Astrocyte (in vitro differentiated cells and primary cell): ENCODE data around the gene IL25. TPM values are rescaled to one million over a fixed set of nuclear protein-coding genes. Genes with fewer than 3 reads are reported as not detected.

Source experiments
- DNase-seq: peaks from one replicate; pipeline ENCODE4 v3.0.0-alpha.2; 2010; ENCODE audit warnings: low read depth
- FAIRE-seq: peaks from 2 replicates; lab custom pipeline; 2011; peaks lifted over from hg19 to GRCh38; lab: Jason Lieb, UNC
- H2AFZ ChIP-seq: 2 replicates; pipeline ENCODE4 v1.6.0; 2012; ENCODE audit warnings: low read depth, low read length, inconsistent platforms
- H3K27ac ChIP-seq: 2 replicates; pipeline ENCODE4 v1.5.1; 2011; ENCODE audit warnings: low read depth, low read length, inconsistent platforms
- H3K27me3 ChIP-seq: 2 replicates; pipeline ENCODE4 v1.6.0; 2011; ENCODE audit warnings: low read length, inconsistent platforms; ENCODE audit not compliant: insufficient read depth
- H3K36me3 ChIP-seq: 2 replicates; pipeline ENCODE4 v1.5.1; 2011; ENCODE audit warnings: low read length, inconsistent platforms; ENCODE audit not compliant: insufficient read depth
- H3K4me1 ChIP-seq: 2 replicates; pipeline ENCODE4 v1.5.1; 2011; ENCODE audit warnings: low read length, inconsistent platforms; ENCODE audit not compliant: insufficient read depth
- H3K4me2 ChIP-seq: 2 replicates; pipeline ENCODE4 v1.6.0; 2012; ENCODE audit warnings: low read length, inconsistent platforms
- H3K4me3 ChIP-seq: 2 replicates; pipeline ENCODE4 v1.5.1; 2011; ENCODE audit warnings: low read depth, mild to moderate bottlenecking, low read length, inconsistent platforms; ENCODE audit not compliant: insufficient read depth
- H3K79me2 ChIP-seq: 2 replicates; pipeline ENCODE4 v1.6.0; 2012; ENCODE audit warnings: mild to moderate bottlenecking, low read length, inconsistent platforms; ENCODE audit not compliant: insufficient read depth
- H3K9ac ChIP-seq: 2 replicates; pipeline ENCODE4 v1.6.0; 2012; ENCODE audit warnings: mild to moderate bottlenecking, low read length, inconsistent platforms
- H3K9me3 ChIP-seq: 2 replicates; pipeline ENCODE4 v1.5.1; 2012; ENCODE audit warnings: low read depth, mild to moderate bottlenecking, low read length, inconsistent platforms; ENCODE audit not compliant: insufficient read depth
- H4K20me1 ChIP-seq: 2 replicates; pipeline ENCODE4 v1.6.0; 2012; ENCODE audit warnings: low read length, inconsistent platforms; ENCODE audit not compliant: insufficient read depth
- H3K27ac Mint-ChIP-seq: one replicate; pipeline ENCODE4 v1.8.0; 2021; ENCODE audit warnings: mild to moderate bottlenecking, mixed read lengths; ENCODE audit not compliant: unreplicated experiment
- H3K27me3 Mint-ChIP-seq: one replicate; pipeline ENCODE4 v1.8.0; 2021; ENCODE audit warnings: low read depth, mixed read lengths; ENCODE audit not compliant: unreplicated experiment
- H3K36me3 Mint-ChIP-seq: one replicate; pipeline ENCODE4 v1.8.0; 2021; ENCODE audit warnings: low read depth, mixed read lengths; ENCODE audit not compliant: unreplicated experiment
- H3K4me1 Mint-ChIP-seq: one replicate; pipeline ENCODE4 v1.8.0; 2021; ENCODE audit warnings: low read depth, mixed read lengths; ENCODE audit not compliant: unreplicated experiment
- H3K4me3 Mint-ChIP-seq: one replicate; pipeline ENCODE4 v1.8.0; 2021; ENCODE audit warnings: mild to moderate bottlenecking, moderate library complexity, mixed read lengths; ENCODE audit not compliant: unreplicated experiment
- H3K9me3 Mint-ChIP-seq: one replicate; pipeline ENCODE4 v1.8.0; 2021; ENCODE audit warnings: mild to moderate bottlenecking, mixed read lengths; ENCODE audit not compliant: unreplicated experiment
- CTCF ChIP-seq: IDR thresholded peaks from 2 replicates; pipeline ENCODE4 v1.5.1; 2011; ENCODE audit warnings: low read depth, mild to moderate bottlenecking, inconsistent platforms, low read length, moderate library complexity; ENCODE audit not compliant: insufficient read depth
- EZH2 ChIP-seq: IDR thresholded peaks from 2 replicates; pipeline ENCODE4 v1.6.1; 2012; ENCODE audit warnings: mild to moderate bottlenecking, low read length, inconsistent platforms; ENCODE audit not compliant: insufficient read depth
- total RNA-seq: library from RNA; stranded (reverse); gene quantifications from 2 replicates; pipeline ENCODE4 v1.2.1, GENCODE V29; 2021

Gene IL25
- total RNA-seq, 1 donor from 2014 or later, result not detected

- DNase-seq (no peak), FAIRE-seq (no peak)
- H3K27ac ChIP-seq, result no peak overlapping the region
- no peaks in the 10 kb centered on the region for H3K36me3 Mint-ChIP-seq
- H3K4me3 Mint-ChIP-seq, result no peak overlapping the region
- H3K9ac ChIP-seq, result no peak overlapping the region
- H3K4me3 ChIP-seq, result no peak overlapping the region
- no peak overlapping the region for H3K27ac Mint-ChIP-seq
- H3K4me1 ChIP-seq, result no peaks in the 10 kb centered on the region
- H3K9me3 Mint-ChIP-seq, result peaks cover 4% of the 10 kb centered on the region
- no peaks in the 10 kb centered on the region for H3K27me3 ChIP-seq
- TF ChIP-seq CTCF (no peak), EZH2 (no peak)
- peaks cover 66% of the 10 kb centered on the region for H3K27me3 Mint-ChIP-seq
- no peaks in the 10 kb centered on the region for H3K9me3 ChIP-seq
- H4K20me1 ChIP-seq, result no peaks in the 10 kb centered on the region
- H3K4me2 ChIP-seq, result no peak overlapping the region
- H3K36me3 ChIP-seq, result no peaks in the 10 kb centered on the region
- no peaks in the 10 kb centered on the region for H3K4me1 Mint-ChIP-seq
- no peaks in the 10 kb centered on the region for H3K79me2 ChIP-seq
- no peak overlapping the region for H2AFZ ChIP-seq
These were observed 37.5 kb downstream of the IL25 start for GRCh38 chr14:23409966-23410635.

- Mint-ChIP-seq H3K9me3 (peaks cover 2% of the 10 kb centered on the region), H3K36me3 (no peaks in the 10 kb centered on the region), H3K27me3 (peaks cover 68% of the 10 kb centered on the region), H3K4me1 (no peaks in the 10 kb centered on the region), H3K27ac (no peak overlapping the region), H3K4me3 (no peak overlapping the region)
- Histone ChIP-seq H4K20me1 (no peaks in the 10 kb centered on the region), H3K27ac (no peak overlapping the region), H3K9ac (no peak overlapping the region), H3K4me1 (no peaks in the 10 kb centered on the region), H3K79me2 (no peaks in the 10 kb centered on the region), H3K4me2 (no peak overlapping the region), H2AFZ (no peak overlapping the region), H3K9me3 (no peaks in the 10 kb centered on the region), H3K36me3 (no peaks in the 10 kb centered on the region), H3K27me3 (no peaks in the 10 kb centered on the region), H3K4me3 (no peak overlapping the region)
- FAIRE-seq (no peak), DNase-seq (no peak)
- TF ChIP-seq EZH2 (no peak), CTCF (no peak)
These were observed 39.2 kb downstream of the IL25 start for GRCh38 chr14:23411563-23412525.
